GM13976 (cell line): ENCODE data around the gene RMI2.
A peak's percentile ranks its signal among the peaks of the same experiment; 100 is the strongest.

Experiments used
- DNase-seq: peaks from one replicate; pipeline ENCODE4 v3.0.0; 2012; ENCODE audit warnings: low spot score
- CTCF ChIP-seq: IDR thresholded peaks from 2 replicates; pipeline ENCODE4 v1.5.1; 2012; ENCODE audit warnings: borderline replicate concordance, mild to moderate bottlenecking; ENCODE audit not compliant: insufficient read depth; ENCODE audit errors: extremely low read depth, missing control alignments, control extremely low read depth
- in situ Hi-C: fragments of 300-500 bp; cut with MboI; formaldehyde crosslinking; loops from one replicate; pipeline ENCODE4 v1.12.0; 2022; ENCODE audit warnings: low sequenced_read_pairs, mixed read lengths, inconsistent platforms; ENCODE audit not compliant: unreplicated experiment

Gene RMI2

GRCh38 chr16:11390573-11391495, 45.6 kb downstream of the RMI2 start:
- TF ChIP-seq CTCF = no peak
- DNase-seq = peak; percentile 41
- in situ Hi-C loops = loop anchor here (10.0 kb wide), 1 partner anchor 254 kb away; no protein-coding TSS in a partner anchor

- no peak for DNase-seq
- TF ChIP-seq CTCF = no peak
- in situ Hi-C loops = loop anchor here (10.0 kb wide), 1 partner anchor 253 kb away; no protein-coding TSS in a partner anchor
These were observed 46.3 kb downstream of the RMI2 start for GRCh38 chr16:11391576-11391975.

GRCh38 chr16:11392041-11392581, 46.9 kb downstream of the RMI2 start:
- no peak for DNase-seq
- TF ChIP-seq CTCF = no peak
- in situ Hi-C loops = loop anchor here (10.0 kb wide), 1 partner anchor 253 kb away; no protein-coding TSS in a partner anchor

- in situ Hi-C loops = loop anchor here (10.0 kb wide), 1 partner anchor 251 kb away; no protein-coding TSS in a partner anchor
- DNase-seq = no peak
- TF ChIP-seq CTCF = no peak
These were observed 48.1 kb downstream of the RMI2 start for GRCh38 chr16:11393366-11393765.

GRCh38 chr16:11393861-11394592, 48.8 kb downstream of the RMI2 start:
- in situ Hi-C loops = loop anchor here (10.0 kb wide), 1 partner anchor 251 kb away; no protein-coding TSS in a partner anchor
- no peak for TF ChIP-seq CTCF
- DNase-seq = no peak

GRCh38 chr16:11394593-11394960, 49.3 kb downstream of the RMI2 start:
- no peak for TF ChIP-seq CTCF
- in situ Hi-C loops = loop anchor here (10.0 kb wide), 1 partner anchor 250 kb away; no protein-coding TSS in a partner anchor
- no peak for DNase-seq
